HG03575 (cell line): ENCODE measurements around the gene BRI3BP.
"Not testable (repeated sequence)": the region's sequence is repeated elsewhere in the genome, so short reads cannot be mapped to it uniquely, and the experiment has no call there.

Experiments
- ATAC-seq: cut with Tn5 transposase; IDR thresholded peaks from one replicate; pipeline ENCODE4 v1.9.1; 2021; ENCODE audit not compliant: unreplicated experiment, insufficient number of reproducible peaks, low FRiP score; ENCODE audit errors: extremely low read depth

The BRI3BP gene

DNA sequence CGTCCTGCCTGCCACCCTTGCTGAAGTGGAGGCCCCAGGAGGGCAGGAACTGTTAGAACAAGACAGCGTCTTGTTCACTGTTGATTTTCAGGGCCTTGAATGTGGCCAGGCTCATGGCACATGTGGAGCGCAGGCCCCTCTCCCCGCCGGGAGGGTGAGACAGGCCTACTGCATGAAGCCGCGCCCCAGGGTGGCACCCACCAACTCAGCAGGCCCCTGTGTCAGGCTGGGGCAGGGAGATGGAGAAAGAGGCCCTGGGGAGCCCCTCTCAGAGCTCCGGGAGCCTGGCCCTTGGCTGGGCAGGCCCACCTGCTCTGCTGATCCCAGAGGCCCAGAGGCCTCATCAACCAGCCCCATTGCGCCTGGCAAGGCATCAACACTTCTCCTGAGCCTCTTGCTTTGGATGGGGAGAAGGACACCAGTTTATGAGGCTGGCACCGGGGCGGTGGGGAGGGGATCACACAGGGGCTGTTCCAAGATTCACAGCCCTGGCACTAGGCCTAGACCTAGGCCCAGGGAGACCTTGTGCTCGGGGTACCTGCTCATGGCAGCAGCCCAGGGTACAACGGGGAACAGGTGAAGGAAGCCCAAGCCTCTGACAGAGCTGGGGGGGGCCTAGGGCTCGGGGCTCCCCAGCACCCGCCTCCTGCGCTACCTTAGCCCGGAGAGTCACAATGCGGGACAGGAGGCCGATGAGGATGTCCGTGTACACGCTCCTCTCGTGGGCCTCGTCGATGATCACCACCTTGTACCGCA lies 22.6 kb upstream of the BRI3BP start:
- no peak for ATAC-seq

DNA sequence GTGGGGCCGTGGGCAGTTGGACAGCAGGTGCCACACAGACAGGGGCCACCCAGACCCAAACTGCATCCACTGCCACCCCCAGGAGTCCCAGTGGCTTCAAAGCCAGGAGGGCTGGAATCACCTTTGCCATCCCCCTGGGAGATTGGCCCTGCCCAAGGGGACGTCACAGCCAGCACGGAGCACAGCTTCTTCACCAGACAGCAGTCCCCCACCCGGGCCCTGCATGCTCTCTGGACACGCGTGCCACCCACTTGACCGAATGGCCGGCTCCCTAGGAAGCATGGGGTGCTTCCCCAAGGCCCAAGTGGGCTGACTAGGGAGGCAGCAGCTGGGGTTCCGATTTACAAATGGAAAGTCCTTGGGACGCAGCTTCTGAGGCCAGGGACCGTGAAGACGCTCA lies 21.8 kb upstream of the BRI3BP start:
- ATAC-seq = no peak

DNA sequence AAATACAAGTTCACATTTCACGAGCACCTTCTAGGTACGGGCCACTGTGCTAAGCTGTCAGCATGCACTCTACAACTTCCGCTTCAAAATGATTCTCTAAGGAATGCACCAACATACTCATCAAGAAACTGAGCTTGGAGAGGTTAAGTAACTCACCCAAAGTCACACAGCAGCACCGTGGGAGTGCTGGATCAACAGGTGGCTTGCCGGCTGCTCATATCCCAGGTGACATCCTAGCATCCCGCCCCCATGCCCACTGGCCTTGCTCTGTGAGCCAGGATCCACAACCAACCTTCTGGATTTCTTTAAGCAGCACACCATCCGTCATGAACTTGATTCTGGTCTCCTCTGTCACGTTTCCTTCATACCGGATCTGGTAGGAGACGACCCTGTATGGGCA lies 21.2 kb upstream of the BRI3BP start:
- no peak for ATAC-seq

DNA sequence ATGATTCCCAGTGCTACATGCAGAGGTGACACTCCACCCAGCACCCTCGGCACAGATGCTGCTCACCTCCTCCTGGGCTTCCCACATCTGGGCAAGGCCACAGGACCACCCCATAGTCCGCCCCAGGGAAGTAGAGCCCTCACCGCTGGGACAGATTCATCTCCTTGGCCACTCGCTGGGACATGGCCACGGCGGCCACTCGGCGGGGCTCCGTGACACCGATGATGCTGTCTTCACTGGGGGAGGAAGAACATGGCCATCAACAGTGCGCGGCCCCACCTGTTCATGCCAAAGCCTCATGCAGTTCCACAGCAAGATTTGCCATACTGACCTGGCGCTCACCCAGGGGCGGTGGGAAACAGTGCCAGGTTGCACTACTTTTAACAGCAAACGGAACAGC lies 18.2 kb upstream of the BRI3BP start:
- ATAC-seq = no peak

DNA sequence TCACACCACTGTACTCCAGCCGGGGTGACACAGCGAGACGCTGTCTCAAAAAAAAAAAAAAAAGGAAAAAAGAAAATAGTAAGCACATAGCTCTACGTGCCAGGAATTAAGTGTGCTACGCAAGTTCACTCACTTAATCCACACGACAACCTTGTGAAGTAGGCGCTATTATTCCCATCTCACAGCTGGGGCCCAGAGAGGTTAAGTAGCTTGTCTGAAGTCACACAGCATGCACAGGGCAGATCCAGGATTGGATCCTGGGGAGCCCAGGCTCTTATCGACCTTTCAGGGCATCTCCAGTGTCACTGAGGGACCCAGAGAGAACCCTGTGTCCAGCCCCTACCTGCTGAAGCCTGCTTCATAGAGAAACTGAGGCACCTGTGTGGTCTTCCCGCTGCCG lies 16.4 kb upstream of the BRI3BP start:
- no peak for ATAC-seq

DNA sequence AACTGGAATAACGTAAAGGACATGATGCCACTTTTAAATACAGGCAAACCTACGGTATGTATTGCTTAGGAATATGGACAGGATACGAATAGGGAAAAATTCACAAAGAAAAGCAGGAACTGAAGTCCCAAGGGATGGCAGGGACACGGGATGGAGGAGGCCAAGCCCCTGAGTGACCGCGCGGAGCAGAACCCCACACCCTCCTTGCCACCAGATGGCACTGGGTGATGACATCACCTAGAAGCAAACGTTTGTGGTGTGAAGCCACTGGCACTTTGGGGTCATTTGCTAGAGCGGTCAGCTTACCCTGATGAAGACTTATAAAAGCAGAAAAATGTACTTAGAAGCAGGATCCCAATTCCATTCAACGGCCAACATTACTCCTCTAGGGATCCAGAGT lies 13.9 kb upstream of the BRI3BP start:
- no peak for ATAC-seq

DNA sequence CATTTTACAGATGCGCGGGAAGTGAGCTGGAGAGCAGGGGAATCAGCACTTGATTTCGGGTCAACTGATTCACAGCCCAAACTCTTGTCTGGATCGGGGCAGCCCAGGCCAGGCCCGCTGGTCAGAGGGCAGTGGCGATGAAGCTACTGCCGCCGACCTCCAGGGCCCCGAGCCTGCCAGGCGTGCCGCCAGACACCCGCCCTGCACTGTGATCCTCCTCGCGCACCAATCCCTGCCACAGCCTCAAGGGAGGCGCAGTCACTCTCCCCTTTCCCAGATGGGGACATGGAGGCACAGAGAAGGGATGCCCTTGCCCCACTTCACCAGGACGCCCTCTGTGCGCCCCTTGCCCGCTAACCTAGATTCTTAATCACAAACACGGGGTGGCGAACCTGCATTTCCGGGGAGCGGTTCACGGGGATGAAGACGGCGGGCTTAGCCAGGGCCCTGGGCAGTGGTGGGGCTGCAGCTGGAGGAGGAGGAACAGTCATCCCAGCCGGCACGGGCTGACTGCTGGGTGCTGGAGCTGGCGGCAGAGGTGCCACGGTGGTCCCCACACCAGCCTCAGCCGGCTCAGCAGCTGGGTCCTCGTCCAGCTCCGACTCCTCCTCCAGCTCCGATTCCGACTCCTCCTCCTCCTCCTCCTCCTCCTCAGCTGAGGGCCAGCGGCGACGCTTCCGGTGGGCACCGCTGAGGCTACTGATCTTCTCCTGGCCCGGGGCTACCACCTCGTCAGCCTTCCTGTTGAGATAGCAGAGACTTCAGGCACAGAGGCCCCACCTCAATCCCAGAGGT lies 13.2 kb upstream of the BRI3BP start:
- no peak for ATAC-seq

DNA sequence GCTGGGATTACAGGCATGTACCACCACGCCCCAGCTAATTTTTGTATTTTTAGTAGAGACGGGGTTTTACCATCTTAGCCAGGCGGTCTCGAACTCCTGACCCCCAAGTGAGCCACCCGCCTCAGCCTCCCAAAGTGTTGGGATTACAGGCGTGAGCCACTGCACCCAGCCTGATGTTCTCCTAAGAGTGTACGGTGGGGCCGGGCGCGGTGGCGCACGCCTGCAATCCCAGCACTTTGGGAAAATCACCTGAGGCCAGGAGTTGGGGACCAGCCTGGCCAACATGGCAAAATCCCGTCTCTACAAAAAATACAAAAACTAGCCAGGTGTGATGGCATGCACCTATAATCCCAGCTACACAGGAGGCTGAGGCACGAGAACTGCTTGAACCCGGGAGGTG lies 6.6 kb upstream of the BRI3BP start:
- not testable (repeated sequence) for ATAC-seq

DNA sequence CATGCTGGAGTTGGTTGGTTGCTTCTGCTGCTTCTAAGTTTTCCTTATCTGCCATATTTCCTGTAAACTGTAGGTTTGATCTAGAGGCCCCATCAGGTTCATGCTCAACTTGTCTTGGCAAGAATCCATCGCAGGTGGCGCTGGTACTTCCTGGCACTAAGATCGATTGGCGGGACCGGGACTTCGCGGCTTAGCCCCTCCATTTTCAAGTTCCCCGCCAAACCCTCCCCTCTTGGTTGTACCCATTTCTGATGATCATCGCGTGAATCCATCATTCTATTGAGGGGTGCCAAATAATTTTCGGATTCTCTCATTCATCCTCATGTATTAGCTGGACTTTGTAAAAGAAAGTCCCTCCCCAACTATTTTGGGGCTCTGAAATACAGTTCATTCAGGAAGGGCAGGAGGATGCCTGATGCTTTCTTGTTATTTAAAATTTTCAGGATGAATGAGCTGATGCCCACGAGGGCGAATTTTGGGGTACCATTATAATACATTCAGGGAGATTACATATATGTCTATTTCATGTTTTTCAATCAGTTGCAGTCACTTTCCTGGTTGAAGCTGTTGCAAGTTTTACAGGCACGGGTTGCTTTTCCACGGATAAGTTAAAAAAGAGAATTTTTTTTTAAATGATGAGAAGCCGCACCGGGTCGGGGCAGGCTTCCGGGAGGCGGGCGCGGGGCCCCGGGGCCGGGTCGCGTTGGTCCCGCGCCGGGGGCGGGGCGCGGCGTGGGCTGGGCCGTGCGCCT lies 395 bp upstream of the BRI3BP start:
- no peak for ATAC-seq

DNA sequence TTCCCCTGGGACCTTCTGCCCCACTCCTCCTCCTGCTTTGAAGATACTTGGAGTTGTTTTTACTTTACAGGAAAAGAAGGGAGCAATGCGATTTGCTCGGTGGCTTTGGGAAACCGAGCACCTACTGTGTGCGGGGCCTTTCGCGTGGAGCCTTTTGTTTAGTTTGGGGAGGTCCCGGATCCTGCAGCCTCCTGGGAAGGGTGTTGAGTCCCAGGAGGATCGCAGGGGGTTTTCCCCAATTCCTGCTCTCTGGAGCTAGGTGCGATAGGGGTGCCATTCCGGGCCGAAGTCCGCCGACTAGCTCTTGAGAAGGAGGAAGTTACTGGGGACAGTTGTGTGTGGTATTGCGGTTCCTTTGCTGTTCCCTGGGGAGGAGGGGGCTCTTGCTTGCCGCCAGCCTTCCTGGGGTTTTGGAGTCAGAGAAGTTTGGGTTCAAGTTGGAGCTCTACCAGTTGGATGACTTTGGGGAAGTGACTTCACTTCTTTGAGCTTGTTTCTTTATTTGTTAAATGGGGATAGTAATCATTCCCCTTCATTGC lies 1.1 kb downstream of the BRI3BP start:
- ATAC-seq = no peak

DNA sequence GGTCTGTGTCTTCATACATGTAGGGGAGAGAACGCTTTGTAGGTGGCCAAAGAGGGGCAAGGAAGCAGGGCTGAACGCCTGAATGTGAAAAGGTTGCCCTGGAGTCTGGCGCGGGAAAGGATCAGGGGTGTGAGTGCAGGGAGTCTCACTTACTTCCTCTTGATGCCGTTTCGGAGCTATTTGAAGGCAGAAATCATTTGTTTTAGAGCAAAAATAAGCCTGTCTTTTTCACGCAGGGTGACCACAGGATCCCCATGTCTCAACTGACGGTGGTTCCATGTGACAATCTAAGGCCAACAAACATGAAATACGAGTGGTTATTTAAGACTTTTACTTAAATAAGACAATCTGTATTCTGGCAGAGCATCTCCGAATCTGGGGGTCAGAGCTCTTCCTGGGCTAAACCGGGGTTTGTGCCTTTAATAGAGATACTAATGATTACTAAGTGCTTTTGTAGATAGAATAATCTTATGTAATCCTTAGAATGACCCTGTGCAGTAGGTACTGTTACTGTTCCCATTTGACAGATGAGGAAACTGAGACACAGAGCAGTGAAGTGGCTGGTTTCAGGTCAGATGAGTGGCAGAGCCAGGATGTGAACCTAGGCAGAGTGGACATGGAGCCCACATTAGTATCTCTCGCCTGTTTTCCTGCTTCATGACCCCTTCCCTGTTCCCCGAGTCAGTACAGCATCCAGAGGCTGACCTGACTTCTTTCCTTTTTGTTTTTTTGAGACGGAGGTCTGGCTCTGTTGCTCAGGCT lies 1.9 kb downstream of the BRI3BP start:
- no peak for ATAC-seq

DNA sequence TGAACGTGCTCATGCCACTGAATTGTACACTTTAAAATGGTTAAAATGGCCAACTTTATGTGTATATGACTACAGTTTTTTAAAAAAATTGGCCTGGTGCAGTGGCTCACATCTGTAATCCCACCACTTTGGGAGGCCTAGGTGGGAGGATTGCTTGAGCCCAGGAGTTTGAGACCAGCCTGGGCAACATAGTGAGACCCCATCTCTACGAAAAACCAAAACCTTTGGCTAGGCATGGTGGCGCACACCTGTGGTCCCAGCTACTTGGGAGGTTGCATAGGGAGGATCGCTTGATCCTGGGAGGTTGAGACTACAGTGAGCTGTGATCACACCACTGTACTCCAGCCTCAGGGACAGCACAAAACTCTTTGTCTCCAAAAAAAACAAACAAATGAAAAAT lies 5.3 kb downstream of the BRI3BP start:
- no peak for ATAC-seq

DNA sequence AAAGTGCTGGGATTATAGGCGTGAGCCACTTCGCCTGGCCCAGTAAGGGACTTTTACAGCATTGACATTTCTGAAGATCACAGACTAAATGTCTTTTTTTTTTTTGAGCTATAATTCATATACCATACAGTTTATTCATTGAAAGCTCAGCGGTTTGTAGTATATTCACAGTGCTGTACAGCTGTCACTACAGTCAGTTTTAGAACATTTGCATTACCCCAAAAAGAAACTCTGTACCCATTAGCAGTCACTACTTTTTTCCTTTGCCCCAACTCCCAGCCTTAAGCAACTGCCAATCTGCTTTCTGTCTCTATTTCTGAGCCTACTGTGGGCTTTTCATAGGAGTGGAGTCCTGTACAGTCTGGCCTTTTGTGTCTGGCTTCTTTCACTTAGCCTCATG lies 8.2 kb downstream of the BRI3BP start:
- no peak for ATAC-seq

DNA sequence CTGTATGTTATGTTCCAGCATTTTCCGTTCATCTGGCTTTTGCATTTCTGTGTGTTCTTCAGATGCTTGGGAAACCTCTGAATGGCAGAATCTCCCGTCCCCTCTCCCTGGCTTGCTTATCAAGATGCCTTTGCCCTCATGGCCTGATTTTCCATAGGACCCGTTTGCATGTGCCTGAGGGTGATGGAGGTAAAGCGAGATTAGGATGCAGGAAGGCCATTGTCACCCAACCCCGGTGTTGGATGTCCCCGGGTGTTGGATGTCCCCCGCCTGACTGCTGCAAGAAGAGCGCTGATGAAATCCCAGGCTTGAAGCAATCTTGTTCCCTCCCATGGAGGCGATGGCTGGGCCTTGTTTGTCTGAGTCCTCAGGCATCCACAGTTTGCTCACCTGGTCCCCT lies 9.6 kb downstream of the BRI3BP start:
- ATAC-seq = no peak

DNA sequence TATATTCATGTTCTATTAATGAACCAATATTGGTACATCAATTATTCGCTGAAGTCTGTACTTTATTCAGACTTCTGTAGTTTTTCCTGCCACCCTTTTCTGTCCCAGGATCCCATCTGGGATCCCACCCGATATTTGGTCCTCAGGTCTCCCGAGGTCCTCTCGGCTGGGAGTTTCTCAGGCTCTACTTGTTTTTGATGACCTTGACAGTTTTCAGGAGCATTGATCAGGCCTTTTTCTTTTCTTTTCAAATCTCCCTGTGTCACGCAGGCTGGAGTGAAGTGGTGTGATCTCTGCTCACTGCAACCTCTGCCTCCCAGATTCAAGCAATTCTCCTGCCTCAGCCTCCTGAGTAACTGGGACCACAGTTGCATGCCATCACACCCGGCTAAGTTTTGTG lies 11.2 kb downstream of the BRI3BP start:
- no peak for ATAC-seq

DNA sequence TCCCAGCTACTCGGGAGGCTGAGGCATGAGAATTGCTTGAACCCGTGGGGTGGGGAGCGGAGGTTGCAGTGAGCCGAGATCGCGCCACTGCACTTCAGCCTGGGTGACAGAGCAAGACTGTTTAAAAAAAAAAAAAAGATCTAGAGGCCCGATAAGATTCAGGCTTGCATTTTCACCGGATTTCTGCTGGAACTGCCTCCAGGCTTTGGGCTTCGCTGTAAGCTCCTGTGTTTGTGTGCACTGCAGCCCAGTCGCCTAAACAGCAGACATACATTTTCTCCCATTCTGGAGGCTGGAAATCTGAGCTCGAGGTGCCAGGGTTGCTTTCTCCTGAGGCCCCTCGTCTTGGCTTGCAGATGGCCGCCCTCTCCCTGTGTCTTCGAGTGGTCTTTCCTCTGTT lies 12.2 kb downstream of the BRI3BP start:
- no peak for ATAC-seq

DNA sequence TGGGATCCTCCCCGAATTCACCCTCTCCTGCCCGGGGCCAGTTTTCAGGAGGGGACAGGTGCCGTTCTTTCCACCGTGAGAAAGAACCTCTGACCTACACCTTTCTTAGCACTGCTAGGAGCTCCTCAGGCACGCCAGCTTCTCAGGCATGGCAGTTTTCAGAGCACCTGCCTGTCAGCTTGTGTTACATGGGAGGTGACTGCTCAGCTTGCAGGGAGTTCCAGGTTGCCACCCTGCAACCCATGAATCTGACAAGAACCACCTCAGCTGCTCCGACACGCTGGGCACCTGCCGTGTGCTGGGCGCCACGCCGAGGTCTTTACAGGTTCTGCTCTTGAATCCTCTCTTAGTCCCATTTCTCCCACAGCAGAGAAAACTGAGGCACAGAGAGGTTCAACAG lies 12.9 kb downstream of the BRI3BP start:
- ATAC-seq = no peak

DNA sequence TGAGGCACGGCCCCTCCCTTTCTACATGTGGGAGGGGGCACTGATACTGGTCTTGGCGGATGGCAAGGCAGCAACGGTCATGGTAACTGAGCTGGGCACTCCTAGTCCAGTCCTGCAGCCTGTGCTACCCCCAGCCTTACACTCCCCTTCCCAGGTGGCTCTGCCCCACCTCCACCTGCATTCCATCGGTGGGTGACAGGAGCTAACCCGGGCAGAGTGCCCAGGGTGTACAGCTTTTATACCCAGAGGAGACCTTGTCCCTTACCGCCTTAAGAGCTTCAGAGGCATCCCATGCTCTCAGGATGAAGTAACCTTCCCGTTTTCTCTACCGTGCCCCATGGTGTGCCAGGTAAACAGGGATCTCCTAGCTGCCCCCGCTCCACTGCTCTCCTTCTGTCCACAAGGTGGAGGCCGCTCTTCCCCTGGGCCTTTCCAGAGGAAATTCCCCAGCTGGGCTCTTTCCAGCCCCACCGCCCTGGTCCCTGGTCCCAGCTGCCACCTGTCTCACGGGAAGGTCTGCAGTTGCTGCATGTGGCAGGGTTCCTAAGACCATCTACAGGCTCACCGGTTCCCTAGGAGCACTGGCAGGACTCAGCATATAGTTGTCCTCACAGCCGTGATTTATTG lies 20.5 kb downstream of the BRI3BP start:
- ATAC-seq = no peak

DNA sequence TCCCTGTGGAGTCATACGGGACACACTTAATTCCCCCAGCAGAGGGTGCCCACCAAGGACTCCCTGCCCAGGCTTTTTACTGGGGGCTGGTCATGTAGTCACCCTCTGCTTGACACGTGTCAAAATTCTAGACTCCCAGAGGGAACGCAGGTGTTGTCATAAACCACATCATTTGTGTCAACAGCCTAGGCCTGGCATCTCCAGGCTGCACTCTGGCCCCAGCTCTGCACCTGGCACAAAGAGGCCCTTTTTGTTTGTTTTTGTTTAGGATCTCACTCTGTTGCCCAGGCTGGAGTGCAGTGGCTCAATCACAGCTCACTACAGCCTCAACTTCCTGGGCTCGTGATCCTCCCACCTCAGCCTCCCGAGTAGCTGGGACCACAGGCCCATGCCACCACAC lies 21.1 kb downstream of the BRI3BP start:
- ATAC-seq = no peak
